Panc1 (cell line): ENCODE data around the gene USP12.

Experiments
- CTCF ChIP-seq: fragments of 450-650 bp; IDR thresholded peaks from 2 replicates; pipeline ENCODE4 v1.5.1; 2017; ENCODE audit warnings: mild to moderate bottlenecking
- REST ChIP-seq, 2 experiments: IDR thresholded peaks; 2 replicates each; pipeline ENCODE4 v1.6.1; 2011 to 2012; ENCODE audit warnings: low read depth in 2 of 2, control low read depth in 1 of 2, low read length in 1 of 2, mild to moderate bottlenecking in 1 of 2, moderate library complexity in 1 of 2; ENCODE audit not compliant: insufficient read depth in 1 of 2
- SIN3A ChIP-seq: IDR thresholded peaks from 2 replicates; pipeline ENCODE4 v1.6.1; 2012; ENCODE audit warnings: low read depth, mild to moderate bottlenecking, low read length, moderate library complexity, borderline replicate concordance; ENCODE audit not compliant: insufficient read depth

- no peak for TF ChIP-seq CTCF
- no peak for TF ChIP-seq REST (IDR thresholded peaks at IDR 0.05; ENCODE audit: insufficient read depth in 1 of 2, low read depth in 2 of 2, low read length in 1 of 2)
- TF ChIP-seq SIN3A: no peak
These were observed 22.6 kb upstream of the USP12 start for GRCh38 chr13:27194209-27194608.
